Fibroblast of villous mesenchyme (primary cell): Measurements from ENCODE around the gene ANKS1A. TPM values are rescaled to one million over a fixed set of nuclear protein-coding genes. Genes with fewer than 3 reads are reported as not detected.

Experiments
- DNase-seq: peaks from one replicate; pipeline ENCODE4 v3.0.0-alpha.2; 2010; ENCODE audit warnings: low read depth
- H3K4me3 ChIP-seq: 2 replicates; pipeline ENCODE4 v1.5.1; 2011; ENCODE audit warnings: low read depth, mild to moderate bottlenecking, low read length
- CTCF ChIP-seq: IDR thresholded peaks from 2 replicates; pipeline ENCODE4 v1.5.1; 2012; ENCODE audit warnings: low read depth, mild to moderate bottlenecking, low read length; ENCODE audit not compliant: insufficient read depth
- total RNA-seq: library from RNA; depleted of rRNA; stranded (reverse); fragments of >200 nt; gene quantifications from 2 replicates; pipeline ENCODE4 v1.2.3, GENCODE V29; 2012

The ANKS1A gene
- total RNA-seq, 1 donor: 12.5 TPM

GRCh38 chr6:35054743-35055130 is 165.7 kb downstream of the ANKS1A start:
- no peak for DNase-seq
- TF ChIP-seq CTCF: no peak
- no peak overlapping the region for H3K4me3 ChIP-seq

GRCh38 chr6:35055891-35056290 is 166.8 kb downstream of the ANKS1A start:
- no peak for DNase-seq
- TF ChIP-seq CTCF: no peak
- no peak overlapping the region for H3K4me3 ChIP-seq

- no peak for DNase-seq
- no peak overlapping the region for H3K4me3 ChIP-seq
- no peak for TF ChIP-seq CTCF
Measured at GRCh38 chr6:35056952-35057351, 167.9 kb downstream of the ANKS1A start.

GRCh38 chr6:35057449-35058357 is 168.6 kb downstream of the ANKS1A start:
- DNase-seq: peak; percentile 5
- no peak overlapping the region for H3K4me3 ChIP-seq
- TF ChIP-seq CTCF: no peak

GRCh38 chr6:35058358-35058675 is 169.3 kb downstream of the ANKS1A start:
- DNase-seq: no peak
- TF ChIP-seq CTCF: no peak

GRCh38 chr6:35058865-35059522 is 169.9 kb downstream of the ANKS1A start:
- no peak for DNase-seq
- no peak overlapping the region for H3K4me3 ChIP-seq
- TF ChIP-seq CTCF: no peak

More at GRCh38 chr6:35058358-35058675, 169.3 kb downstream of the ANKS1A start:
- no peak overlapping the region for H3K4me3 ChIP-seq
